Hematopoietic multipotent progenitor cell treated with erythropoietin and hydrocortisone succinate and interleukin-3 and kit ligand, for 17 days (in vitro differentiated cells): ENCODE measurements around the gene RERE.

Experiments used
- DNase-seq: peaks from one replicate; pipeline ENCODE4 v3.0.0-alpha.2; 2015; ENCODE audit warnings: low spot score

Gene RERE

DNA sequence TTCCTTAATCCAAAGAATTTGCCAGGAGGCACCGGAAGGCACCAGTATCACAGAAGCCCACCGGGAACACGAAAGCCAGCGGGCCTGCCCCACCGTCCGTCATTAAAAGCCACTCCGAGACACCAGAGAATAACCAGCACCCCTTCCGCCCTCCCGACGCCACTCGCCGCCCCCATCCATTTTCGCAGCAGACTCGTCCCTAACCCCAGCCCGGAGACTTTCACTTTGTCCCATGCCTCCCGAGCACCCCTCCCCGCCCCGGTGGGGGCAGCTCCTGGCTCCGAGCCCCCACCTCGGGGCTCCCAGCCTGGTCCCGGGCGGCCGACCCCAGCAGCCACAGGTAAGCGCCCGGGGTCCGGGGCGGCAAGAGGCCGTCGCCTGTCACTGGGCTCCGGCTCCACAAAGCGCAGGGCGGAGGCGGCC, 394.2 kb downstream of the RERE start:
- DNase-seq, result no peak

DNA sequence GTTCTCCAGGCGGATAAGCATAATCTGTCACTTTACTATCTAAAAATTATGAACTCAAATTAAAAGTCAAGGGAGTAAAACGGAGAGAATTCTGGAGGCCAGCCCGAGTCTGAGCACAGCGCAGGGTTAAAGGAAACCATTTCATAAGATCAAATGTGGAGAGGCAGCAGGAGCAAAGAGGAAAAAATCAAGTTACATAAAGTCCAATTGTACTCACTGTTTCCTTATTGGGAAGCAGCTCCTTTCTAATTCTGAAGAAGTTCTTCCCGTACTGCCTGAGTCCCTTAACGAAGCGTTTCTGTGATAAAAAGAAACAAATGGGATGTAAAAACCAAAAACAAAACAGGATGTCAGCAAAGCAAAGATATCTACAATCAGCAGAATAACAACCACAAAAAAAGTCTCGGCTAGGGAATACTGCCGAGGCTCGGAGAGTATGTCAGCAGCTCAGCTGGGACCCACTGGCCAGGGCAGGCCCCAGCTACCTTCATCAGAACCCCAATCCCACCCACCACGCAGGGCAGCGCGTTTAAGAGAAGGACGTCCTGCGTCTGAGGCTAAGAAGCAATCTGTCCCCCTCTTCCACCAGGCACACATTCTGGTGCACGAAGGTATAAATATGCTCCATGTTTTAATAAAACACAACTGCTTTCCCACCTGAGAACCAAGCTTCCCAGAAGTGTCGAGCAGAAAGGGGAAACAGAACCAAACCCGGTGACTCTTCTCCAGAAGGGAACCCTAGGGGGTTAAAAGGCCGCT, 394.8 kb downstream of the RERE start:
- no peak for DNase-seq

DNA sequence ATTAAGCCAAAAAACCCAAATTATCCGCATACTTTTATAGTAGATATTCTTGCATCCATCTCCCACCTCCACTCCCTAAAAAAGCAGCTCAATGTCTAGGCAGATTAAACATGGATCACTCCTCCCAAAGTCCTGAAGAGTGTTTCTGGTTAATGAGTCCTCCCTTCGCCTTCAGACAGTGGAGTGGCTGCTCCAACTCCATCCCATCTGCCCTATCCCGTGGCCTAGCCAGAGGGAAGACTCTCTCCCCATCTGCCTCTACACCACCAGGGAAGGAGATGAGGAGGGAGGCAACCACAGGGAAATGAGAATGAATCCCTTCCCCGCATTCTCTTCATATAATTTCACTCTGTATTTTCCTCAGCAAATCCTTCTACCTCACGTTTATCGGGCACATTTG, 395.7 kb downstream of the RERE start:
- no peak for DNase-seq

DNA sequence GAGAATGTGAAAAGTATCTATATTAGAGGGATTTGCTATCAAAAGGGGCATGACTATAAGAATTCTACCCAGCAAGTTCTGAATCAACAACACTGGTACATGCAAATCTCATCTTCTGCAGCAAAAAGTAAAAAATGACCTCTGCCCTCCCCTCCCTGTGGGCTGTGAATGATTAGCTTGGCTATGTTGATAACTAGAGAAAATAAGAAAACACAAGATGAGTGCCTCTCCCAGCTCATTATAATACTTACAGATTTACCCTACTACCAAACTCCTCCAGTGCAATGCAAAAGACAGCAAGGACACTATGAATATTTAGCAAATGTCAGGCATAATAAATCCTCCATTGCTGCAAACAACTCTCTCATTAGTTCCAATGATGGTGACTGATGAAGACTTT, 397.1 kb downstream of the RERE start:
- DNase-seq, result no peak

DNA sequence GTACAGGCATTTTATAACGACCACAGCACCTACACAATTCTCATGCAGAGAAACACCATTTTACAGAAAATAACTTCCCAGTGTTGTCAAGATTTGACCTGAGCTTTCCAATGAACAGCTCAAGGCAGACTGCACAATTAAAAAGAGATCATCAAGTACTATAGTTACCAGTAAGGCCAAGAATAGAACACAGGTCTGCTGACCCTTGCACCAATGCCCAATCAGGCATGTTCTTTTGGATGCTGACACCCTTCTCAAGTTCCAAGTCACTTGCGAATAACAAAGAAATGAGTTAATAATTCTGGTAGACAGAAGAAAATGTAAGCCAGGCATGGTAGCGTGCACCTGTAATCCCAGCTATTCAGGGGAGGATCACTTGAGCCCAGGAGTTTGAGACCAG, 397.6 kb downstream of the RERE start:
- no peak for DNase-seq

DNA sequence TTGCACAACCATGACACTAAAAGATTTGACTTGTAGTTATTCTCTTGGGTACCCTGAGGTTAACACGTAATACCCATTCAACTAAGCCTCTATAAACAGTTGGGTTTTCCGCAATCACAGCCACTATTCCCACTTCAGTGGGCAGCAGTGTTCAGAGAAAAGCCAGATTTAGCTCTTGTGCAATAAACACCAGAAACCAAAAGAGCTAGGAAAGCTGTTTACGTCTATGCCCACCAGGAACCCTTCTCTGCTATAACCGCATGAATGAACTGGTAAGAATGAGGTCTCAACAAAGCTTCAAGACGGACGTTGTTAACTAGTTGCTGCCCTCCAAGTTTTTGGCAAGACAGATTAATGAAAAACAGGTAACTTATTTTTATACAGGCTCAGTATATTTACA, 398.3 kb downstream of the RERE start:
- DNase-seq, result no peak

DNA sequence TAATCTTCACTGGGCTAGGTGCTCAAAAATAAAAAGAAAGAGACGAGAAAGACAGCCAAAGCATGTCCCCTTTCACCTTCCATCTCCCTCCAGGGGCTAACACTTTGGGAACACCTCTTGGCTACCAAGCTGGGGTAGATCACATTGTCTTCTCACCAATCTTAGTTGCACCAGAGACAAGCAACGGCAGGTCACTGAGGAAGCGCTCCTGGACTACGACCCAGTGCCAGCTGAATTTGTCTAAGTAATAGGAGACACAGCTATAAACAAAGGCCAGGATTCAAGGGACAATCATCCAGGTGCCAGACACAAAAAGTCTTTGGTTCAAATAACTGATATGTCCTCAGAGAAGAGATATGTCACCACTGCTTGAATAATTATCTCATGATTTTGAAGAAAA, 399.1 kb downstream of the RERE start:
- DNase-seq, result no peak

DNA sequence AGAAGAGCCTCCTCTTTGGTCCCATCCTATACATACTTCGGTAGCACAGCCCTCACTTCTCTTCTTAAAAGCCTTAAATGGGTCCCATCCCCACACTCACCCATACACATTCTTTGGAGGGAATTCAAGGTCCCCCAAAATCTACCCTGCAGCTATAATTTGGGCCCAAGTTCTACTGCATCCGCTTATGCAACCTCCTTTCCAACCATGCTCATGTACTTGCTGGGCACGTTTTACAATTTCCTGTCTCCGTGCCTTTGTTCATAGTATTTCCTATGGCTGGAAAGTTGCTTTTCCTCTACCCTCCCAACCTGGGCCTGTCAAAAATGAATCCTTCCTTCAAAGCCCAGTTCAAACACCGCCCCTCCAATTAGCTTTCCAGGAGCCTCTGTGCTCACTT, 399.8 kb downstream of the RERE start:
- DNase-seq, result no peak

DNA sequence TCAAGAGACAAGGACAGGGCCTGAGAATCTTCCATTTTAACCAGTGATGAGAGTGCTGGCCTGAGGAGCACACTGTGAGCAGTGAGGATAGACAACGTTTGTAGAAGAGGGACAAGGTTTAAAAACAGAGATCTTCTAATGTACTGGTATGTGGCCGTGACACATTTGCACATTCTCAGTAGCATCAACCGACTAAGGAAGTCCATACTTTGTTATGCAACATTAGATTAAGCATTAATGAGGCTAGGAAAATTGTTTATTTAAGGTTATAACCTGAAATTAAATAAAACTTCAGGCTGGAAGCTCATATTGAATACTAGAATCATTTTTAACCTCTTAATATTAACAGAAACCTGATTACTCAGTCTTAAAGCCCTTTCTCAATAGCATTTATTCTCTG, 400.6 kb downstream of the RERE start:
- no peak for DNase-seq

DNA sequence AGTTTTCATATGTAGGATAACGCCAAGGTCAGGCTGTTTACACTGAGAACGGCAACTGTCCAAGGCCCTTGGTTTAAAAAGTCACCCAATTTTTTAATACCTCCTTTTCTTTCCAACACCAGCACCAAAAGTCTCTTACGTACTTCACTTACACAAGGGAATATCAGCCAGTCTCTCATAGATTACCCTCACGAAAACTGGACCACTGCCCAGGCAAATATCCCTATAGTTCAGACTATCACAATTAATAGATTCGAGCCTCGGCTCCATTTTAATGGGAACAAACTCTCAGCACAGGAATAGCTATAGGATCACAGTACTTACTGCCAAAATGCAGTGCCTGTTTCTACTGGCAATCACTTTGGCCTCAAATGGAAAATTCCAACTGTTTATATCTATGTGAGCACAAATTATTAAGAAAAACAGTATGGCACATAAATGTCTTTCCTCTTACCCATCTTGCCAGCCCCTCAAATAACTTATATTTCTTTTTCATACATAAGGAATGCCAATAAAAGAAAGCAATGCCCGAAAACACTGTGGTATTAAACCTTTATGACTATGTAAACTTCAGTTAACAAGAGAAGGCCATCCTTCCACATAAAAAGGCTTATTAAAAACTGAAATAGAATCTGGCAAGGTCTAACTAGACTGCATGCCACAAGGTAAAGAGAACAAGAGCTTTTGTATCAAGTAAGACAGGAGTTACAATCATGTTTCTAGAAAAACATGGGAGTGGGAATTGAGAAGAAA, 401.7 kb downstream of the RERE start:
- no peak for DNase-seq

DNA sequence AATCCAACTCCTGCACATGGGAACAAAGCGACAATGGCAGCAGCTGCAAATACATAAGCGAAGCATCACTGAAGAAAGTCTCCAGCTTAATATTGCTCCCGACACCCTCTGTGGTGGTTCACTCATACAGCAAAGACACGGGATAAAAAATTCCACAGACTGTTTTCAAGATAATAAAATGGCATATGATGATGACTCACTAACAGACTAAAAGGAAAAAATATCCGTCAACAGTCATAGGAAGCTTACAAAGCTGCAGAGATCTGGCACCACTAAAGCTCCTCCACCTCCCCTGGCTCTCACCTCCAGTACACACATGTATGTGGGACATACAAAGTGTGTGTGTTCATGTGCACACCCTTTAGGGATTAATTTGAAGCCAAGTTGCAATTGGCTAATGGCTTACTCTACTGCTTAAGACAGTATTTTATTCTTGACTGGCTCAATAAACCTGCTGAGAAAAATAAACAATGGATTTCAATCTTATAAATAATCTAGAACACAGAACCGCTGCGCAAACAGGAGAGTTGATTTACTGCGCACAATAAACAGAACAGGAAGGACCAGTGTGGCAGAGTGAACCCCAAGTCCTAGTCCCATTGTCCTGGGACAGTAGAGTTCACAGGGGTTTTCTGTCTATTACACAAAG, 405.1 kb downstream of the RERE start:
- DNase-seq, result no peak

DNA sequence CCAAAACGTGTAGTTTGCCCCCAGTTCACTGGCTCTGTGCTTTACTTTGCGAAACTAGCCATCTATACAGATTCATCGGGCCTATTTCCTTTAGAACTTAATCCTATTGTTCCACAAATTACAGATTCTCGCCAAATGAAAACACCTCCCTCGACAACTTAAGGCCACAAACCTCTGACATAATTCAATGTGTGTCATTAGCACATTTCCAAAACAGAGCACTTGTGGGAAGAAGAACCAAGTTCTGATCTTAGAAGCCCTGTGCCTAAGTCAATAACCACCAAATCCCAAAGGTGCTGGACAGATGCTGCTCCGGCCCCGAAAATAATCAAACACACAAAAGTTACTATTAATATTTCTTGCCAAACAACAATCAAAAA, 405.6 kb downstream of the RERE start:
- no peak for DNase-seq

DNA sequence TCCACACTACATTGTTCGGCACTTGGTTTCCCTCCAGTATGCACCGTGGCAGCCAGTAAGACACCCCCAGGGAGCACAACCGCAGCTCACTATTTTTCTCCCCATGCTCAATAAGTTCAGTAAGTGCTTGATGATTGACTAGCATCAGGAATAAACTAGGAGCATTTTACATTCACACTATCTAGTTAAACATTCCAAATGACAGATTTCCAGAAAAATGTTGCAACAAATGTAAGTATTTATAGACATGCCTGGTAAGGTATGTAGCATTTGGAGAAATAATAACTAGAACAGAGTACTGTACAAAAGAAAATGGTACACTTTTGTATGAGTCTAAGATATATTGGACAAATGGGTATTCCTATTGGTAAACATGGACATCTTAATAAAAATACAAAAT, 406.6 kb downstream of the RERE start:
- no peak for DNase-seq

DNA sequence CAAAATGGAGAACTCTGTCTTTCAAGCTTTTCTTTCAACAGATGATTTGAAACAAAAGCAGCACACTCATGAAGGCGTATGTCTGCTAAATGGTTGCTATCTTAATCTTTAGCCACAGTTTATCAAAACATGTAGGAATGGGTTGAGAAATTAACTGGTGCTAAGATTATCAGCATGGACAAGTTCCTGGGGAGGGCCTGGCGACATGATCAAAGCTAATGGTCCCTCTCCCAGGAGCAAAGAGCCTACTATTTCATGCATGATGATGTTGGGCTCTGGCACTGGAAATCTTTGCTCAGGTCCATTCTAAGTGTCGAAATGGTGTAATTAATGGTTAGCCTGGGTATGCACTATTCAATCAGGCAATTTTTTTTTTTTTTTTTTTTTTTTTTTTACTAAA, 407.8 kb downstream of the RERE start:
- DNase-seq, result no peak

DNA sequence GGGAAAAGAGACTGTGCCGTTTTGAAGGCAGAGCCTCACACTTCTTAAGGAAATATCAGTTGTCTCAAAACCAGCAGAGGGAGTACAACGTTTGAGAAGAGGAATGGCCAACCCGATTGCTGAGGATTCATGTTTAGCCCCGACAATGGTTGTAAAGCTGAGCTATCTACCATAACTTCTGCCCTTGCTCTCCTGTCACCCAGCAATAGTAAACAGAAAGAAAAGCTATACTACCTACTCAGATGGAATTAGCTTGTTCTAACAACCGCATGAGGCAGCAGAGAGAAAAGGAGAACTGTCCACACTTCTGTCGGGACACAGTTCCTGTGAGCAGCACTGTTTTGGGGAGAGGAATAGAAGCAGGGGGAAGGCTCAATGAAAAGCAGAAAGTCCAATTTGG, 408.3 kb downstream of the RERE start:
- DNase-seq, result no peak

DNA sequence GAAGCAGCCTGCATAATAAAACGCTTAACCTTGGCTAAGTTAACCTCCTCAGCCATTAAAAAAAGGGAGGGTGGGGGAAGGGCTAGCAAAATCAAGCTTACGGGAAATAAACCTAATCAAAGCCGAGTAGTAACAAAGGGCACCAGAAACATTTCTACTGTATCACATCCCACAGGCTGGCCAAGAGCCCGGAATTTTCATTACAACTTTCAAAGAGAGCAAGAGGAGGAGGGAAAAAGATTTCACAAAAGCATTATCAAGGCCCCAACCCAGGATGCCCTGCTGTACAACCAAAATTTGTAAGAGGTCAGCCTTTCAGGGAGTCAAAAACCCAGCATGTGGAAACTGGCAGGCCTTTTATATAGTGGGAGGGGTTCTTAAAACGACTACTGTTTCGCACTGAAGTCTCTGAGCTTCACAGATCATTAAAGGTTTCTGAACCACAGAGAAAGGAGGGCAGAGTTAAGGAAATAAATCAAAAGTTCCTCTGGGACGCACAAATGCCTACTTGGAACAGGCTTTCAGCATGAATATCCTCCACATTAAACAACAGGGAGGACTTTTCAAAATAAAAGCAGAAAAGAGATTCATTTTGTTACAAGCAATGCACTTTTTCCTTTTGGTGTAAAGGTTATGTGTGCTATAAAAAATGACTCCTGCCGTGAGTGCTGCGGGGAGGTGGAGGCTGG, 409.1 kb downstream of the RERE start:
- no peak for DNase-seq

DNA sequence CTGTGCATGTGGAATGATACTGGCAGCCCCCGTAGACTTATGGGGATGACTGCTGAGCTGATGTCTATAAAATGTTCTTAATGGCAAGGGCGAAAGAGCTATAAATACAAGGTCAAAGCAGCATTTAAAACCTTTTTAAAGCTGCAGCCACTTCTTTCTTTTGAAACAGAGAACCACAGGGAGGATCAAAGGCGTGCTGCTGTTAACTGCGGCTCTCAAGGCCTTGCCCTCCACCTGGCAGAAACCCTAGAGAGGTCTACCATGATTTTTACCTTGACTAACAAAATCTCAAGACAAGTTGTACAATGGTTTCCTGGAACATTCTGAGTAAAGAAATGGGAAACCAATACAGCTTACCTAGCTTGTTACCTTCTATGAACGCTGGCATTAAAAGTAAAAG, 409.8 kb downstream of the RERE start:
- DNase-seq, result no peak

DNA sequence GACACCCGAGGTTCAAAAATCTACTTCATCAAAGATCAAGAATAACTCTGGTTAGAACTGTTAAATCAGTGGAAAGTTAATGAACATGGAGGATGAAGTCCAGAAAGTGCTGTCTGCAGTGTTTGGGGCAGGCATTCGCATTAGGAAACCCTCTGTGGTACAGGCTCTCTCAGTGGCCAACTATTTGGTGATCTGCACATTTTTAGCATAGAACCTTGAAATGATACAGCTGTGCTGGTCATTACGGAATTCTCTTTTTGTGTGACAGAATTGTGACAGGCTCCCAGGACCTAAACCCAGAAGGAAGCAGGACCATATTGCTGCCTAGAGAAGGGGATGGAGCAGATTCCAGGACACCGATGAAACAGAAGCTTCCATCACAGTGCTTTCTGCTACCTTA, 410.5 kb downstream of the RERE start:
- no peak for DNase-seq

DNA sequence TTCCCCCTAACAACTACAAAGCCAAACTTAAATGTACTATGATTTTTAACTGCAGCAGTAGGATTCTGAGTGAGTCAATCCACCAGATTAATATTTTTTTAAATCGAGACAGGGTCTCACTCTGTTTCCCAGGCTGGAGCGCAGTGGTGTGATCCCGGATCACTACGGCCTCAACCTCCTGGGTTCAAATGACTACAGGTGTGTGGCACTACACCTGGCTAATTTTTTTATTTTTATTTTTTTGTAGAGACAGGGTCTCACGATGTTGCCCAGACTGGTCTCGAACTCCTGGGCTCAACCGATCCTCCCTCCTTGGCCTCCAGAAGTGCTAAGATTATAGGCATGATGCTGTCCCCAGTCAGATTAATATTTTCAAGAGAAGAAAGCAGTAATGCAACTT, 411.4 kb downstream of the RERE start:
- no peak for DNase-seq

DNA sequence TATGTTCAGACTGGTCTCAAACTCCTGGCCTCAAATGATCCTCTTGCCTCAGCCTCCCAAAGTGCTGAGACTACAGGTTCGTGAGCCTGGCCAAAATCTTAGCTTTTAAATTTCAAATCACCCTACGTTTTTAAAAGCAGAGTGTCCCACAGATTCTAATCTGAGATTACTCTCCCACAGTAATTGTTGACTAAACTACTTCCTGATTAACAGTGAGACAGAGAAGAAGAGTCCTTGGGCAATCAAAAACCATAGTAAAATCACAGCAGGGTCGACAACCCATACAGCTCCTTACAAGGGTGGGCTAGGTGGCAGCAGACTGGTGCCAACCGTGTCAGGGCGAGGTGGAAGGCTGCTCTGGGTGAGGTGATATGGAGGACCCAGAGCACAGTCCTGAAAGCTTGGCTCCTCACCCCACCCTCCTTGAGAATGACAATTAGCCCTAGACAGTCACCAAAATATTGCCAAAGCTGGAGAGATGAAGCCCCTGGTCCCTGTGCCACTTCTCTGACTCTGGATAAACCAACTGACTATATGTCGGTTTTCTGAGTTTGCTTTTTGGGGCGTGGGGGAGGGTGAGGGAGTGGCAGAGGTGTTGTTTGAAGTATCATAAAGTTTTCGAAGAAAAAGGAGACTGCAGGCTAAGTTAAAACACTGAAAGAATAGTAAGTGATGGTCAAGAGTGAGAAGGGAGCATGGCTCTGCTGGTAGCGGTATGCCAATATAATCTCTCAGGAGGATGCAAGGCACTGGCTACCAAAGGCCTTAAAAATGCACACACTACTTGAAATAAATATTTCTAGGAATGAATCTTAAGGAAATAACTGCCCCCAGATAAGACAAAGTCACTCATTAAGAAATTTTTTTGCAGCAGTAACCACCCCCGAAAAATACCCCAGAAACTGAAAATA, 412.7 kb downstream of the RERE start:
- DNase-seq, result no peak

DNA sequence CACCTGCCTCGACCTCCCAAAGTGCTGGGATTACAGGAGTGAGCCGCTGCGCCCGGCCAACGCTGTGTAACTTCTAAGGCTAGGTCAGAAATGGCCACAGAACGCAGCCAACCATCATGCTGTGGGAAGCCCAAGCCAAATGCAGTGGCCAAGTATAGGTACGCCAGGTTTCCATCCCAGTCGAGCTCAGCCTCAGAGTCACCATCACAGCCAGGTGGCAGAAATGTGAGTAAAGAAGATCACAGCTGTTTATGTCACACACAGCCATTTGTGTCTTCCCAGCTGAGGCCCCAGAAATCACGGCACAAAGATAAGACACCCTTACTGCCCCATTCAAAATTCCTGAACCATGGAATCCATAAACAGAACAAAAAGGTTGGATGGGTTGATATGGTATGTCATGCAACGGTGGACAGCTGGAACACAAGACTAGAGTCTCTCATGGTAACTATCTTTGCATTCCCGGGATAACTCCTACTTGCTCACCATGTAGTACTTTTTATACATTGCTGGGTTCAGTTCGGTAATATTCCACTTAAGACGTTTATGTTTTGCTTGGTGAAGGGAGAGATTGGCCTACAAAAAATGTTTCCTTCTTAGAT, 415.2 kb downstream of the RERE start:
- DNase-seq, result no peak
